ENCODE data around the gene GRIK1. TPM values are rescaled to one million over a fixed set of nuclear protein-coding genes. Genes with fewer than 3 reads are reported as not detected.

Gene GRIK1
- total RNA-seq, 2 donors from 2014 or later = not detected

- H3K36me3 Mint-ChIP-seq = no peaks in the 10 kb centered on the region
- no peaks in the 10 kb centered on the region for H3K27me3 Mint-ChIP-seq
- H3K27ac Mint-ChIP-seq = no peak overlapping the region
- no peaks in the 10 kb centered on the region for H3K4me1 Mint-ChIP-seq (ENCODE audit: low read depth in 2 of 2)
- ATAC-seq (no peak), DNase-seq (ENCODE audit: low spot score) (no peak)
- H3K9me3 Mint-ChIP-seq = peaks cover 7% of the 10 kb centered on the region
- H3K4me3 Mint-ChIP-seq = no peak overlapping the region
Observed at GRCh38 chr21:29670228-29670627, 269.6 kb downstream of the GRIK1 start.

- DNase-seq (ENCODE audit: low spot score) (no peak), ATAC-seq (no peak)
- H3K27ac Mint-ChIP-seq = no peak overlapping the region
- H3K4me1 Mint-ChIP-seq (ENCODE audit: low read depth in 2 of 2) = no peaks in the 10 kb centered on the region
- no peaks in the 10 kb centered on the region for H3K36me3 Mint-ChIP-seq
- H3K27me3 Mint-ChIP-seq = no peaks in the 10 kb centered on the region
- no peak overlapping the region for H3K4me3 Mint-ChIP-seq
- peaks cover 8% of the 10 kb centered on the region for H3K9me3 Mint-ChIP-seq
Observed at GRCh38 chr21:29669416-29669815, 270.4 kb downstream of the GRIK1 start.

GRCh38 chr21:29667651-29668050 lies 272.1 kb downstream of the GRIK1 start:
- H3K4me3 Mint-ChIP-seq = no peak overlapping the region
- no peaks in the 10 kb centered on the region for H3K27me3 Mint-ChIP-seq
- H3K9me3 Mint-ChIP-seq = peaks cover 14% of the 10 kb centered on the region
- DNase-seq (ENCODE audit: low spot score) = no peak
- no peak overlapping the region for H3K27ac Mint-ChIP-seq
- ATAC-seq = no peak
- H3K36me3 Mint-ChIP-seq = no peaks in the 10 kb centered on the region
- H3K4me1 Mint-ChIP-seq (ENCODE audit: low read depth in 2 of 2) = no peaks in the 10 kb centered on the region

GRCh38 chr21:29664615-29665014 lies 275.2 kb downstream of the GRIK1 start:
- H3K27me3 Mint-ChIP-seq = no peaks in the 10 kb centered on the region
- H3K4me3 Mint-ChIP-seq = no peak overlapping the region
- H3K9me3 Mint-ChIP-seq = peaks cover 21% of the 10 kb centered on the region
- no peak for DNase-seq (ENCODE audit: low spot score)
- ATAC-seq = no peak
- peaks cover 9% of the 10 kb centered on the region for H3K36me3 Mint-ChIP-seq
- H3K27ac Mint-ChIP-seq = no peak overlapping the region
- no peaks in the 10 kb centered on the region for H3K4me1 Mint-ChIP-seq (ENCODE audit: low read depth in 2 of 2)

GRCh38 chr21:29661672-29662442 lies 277.9 kb downstream of the GRIK1 start:
- Mint-ChIP-seq H3K9me3 (peaks cover 14% of the 10 kb centered on the region), H3K36me3 (peaks cover 9% of the 10 kb centered on the region), H3K4me1 (ENCODE audit: low read depth in 2 of 2) (peaks cover 1 to 2% of the 10 kb centered on the region in 2 donors), H3K27me3 (no peaks in the 10 kb centered on the region), H3K4me3 (no peak overlapping the region), H3K27ac (no peak overlapping the region)
- no peak for DNase-seq (ENCODE audit: low spot score)
- ATAC-seq = no peak

- ATAC-seq = no peak
- Mint-ChIP-seq H3K4me3 (no peak overlapping the region), H3K36me3 (peaks cover 15% of the 10 kb centered on the region), H3K9me3 (peaks cover 22% of the 10 kb centered on the region), H3K27me3 (no peaks in the 10 kb centered on the region), H3K27ac (no peak overlapping the region), H3K4me1 (ENCODE audit: low read depth in 2 of 2) (peaks cover 7 to 9% of the 10 kb centered on the region in 2 donors)
- no peak for DNase-seq (ENCODE audit: low spot score)
Observed at GRCh38 chr21:29660047-29660720, 279.6 kb downstream of the GRIK1 start.

- DNase-seq (ENCODE audit: low spot score) = no peak
- Mint-ChIP-seq H3K27ac (no peak overlapping the region), H3K27me3 (no peaks in the 10 kb centered on the region), H3K9me3 (peaks cover 21% of the 10 kb centered on the region), H3K4me1 (ENCODE audit: low read depth in 2 of 2) (peaks cover 7 to 9% of the 10 kb centered on the region in 2 donors), H3K4me3 (no peak overlapping the region), H3K36me3 (peaks cover 15% of the 10 kb centered on the region)
- no peak for ATAC-seq
Observed at GRCh38 chr21:29658934-29659203, 280.9 kb downstream of the GRIK1 start.

GRCh38 chr21:29658177-29658933 lies 281.4 kb downstream of the GRIK1 start:
- H3K4me1 Mint-ChIP-seq (ENCODE audit: low read depth in 2 of 2) = peaks cover 7 to 9% of the 10 kb centered on the region in 2 donors
- ATAC-seq (no peak), DNase-seq (ENCODE audit: low spot score) (no peak)
- H3K9me3 Mint-ChIP-seq = peaks cover 18% of the 10 kb centered on the region
- H3K4me3 Mint-ChIP-seq = no peak overlapping the region
- no peak overlapping the region for H3K27ac Mint-ChIP-seq
- peaks cover 15% of the 10 kb centered on the region for H3K36me3 Mint-ChIP-seq
- no peaks in the 10 kb centered on the region for H3K27me3 Mint-ChIP-seq

- peak overlapping the region; percentile 34 to 54 for H3K27ac Mint-ChIP-seq
- no peaks in the 10 kb centered on the region for H3K27me3 Mint-ChIP-seq
- peaks cover 7 to 9% of the 10 kb centered on the region in 2 donors for H3K4me1 Mint-ChIP-seq (ENCODE audit: low read depth in 2 of 2)
- H3K4me3 Mint-ChIP-seq = peak overlapping the region; percentile 45
- DNase-seq (ENCODE audit: low spot score) = no peak
- peaks cover 15% of the 10 kb centered on the region for H3K36me3 Mint-ChIP-seq
- no peak for ATAC-seq
- H3K9me3 Mint-ChIP-seq = peaks cover 18% of the 10 kb centered on the region
Observed at GRCh38 chr21:29657240-29657989, 282.4 kb downstream of the GRIK1 start.

GRCh38 chr21:29656504-29657239 lies 283.1 kb downstream of the GRIK1 start:
- H3K4me1 Mint-ChIP-seq (ENCODE audit: low read depth in 2 of 2) = peaks cover 7 to 9% of the 10 kb centered on the region in 2 donors
- peak overlapping the region; percentile 34 to 54 for H3K27ac Mint-ChIP-seq
- peak overlapping the region; percentile 45 for H3K4me3 Mint-ChIP-seq
- ATAC-seq (peak; percentile 87 to 88), DNase-seq (ENCODE audit: low spot score) (no peak)
- H3K9me3 Mint-ChIP-seq = peaks cover 18% of the 10 kb centered on the region
- H3K36me3 Mint-ChIP-seq = peaks cover 15% of the 10 kb centered on the region
- no peaks in the 10 kb centered on the region for H3K27me3 Mint-ChIP-seq

GRCh38 chr21:29655577-29655976 lies 284.2 kb downstream of the GRIK1 start:
- ATAC-seq (no peak), DNase-seq (ENCODE audit: low spot score) (no peak)
- Mint-ChIP-seq H3K4me1 (ENCODE audit: low read depth in 2 of 2) (peaks cover 7 to 9% of the 10 kb centered on the region in 2 donors), H3K4me3 (peak overlapping the region; percentile 21), H3K27ac (peak overlapping the region; percentile 34 to 54), H3K36me3 (peaks cover 10% of the 10 kb centered on the region), H3K9me3 (peaks cover 14% of the 10 kb centered on the region), H3K27me3 (no peaks in the 10 kb centered on the region)

- Mint-ChIP-seq H3K27ac (peak overlapping the region in 1 of 2 donors; percentile 63), H3K27me3 (no peaks in the 10 kb centered on the region), H3K4me1 (ENCODE audit: low read depth in 2 of 2) (peaks cover 7 to 9% of the 10 kb centered on the region in 2 donors), H3K4me3 (no peak overlapping the region), H3K9me3 (peaks cover 11% of the 10 kb centered on the region), H3K36me3 (peaks cover 6% of the 10 kb centered on the region)
- DNase-seq (ENCODE audit: low spot score) = no peak
- ATAC-seq = no peak
Observed at GRCh38 chr21:29654855-29655254, 284.9 kb downstream of the GRIK1 start.

GRCh38 chr21:29654203-29654602 lies 285.6 kb downstream of the GRIK1 start:
- peaks cover 6% of the 10 kb centered on the region for H3K36me3 Mint-ChIP-seq
- ATAC-seq = no peak
- no peaks in the 10 kb centered on the region for H3K27me3 Mint-ChIP-seq
- peaks cover 11% of the 10 kb centered on the region for H3K9me3 Mint-ChIP-seq
- peak overlapping the region in 1 of 2 donors; percentile 63 for H3K27ac Mint-ChIP-seq
- no peak overlapping the region for H3K4me3 Mint-ChIP-seq
- no peak for DNase-seq (ENCODE audit: low spot score)
- peaks cover 7 to 9% of the 10 kb centered on the region in 2 donors for H3K4me1 Mint-ChIP-seq (ENCODE audit: low read depth in 2 of 2)
